ENCODE results near the gene TESK1.

- TF ChIP-seq FOXK1 (CRISPR knock-in tag; IDR thresholded peaks at IDR 0.05) (no peak), CREM (CRISPR knock-in tag; IDR thresholded peaks at IDR 0.05) (no peak)
These were observed 34.6 kb downstream of the TESK1 start for GRCh38 chr9:35639631-35640030.
